RWPE2 (cell line): ENCODE results near the gene SRRM2.

Source experiments
- ATAC-seq: fragments of 200-7000 bp; cut with Tn5 transposase; 3 replicates; pipeline ENCODE4 v1.9.1; 2021; ENCODE audit warnings: low read depth
- DNase-seq: peaks from one replicate; pipeline ENCODE4 v3.0.0-alpha.2; 2020; ENCODE audit warnings: low spot score
- H3K27ac ChIP-seq: fragments of 450-650 bp; 2 replicates; pipeline ENCODE4 v1.5.1; 2017; ENCODE audit warnings: mild to moderate bottlenecking; ENCODE audit not compliant: poor library complexity, severe bottlenecking
- H3K27me3 ChIP-seq: fragments of 250-450 bp; sonication (Bioruptor Pico); 2 replicates; pipeline ENCODE4 v1.5.1; 2021; ENCODE audit warnings: mild to moderate bottlenecking, moderate library complexity; ENCODE audit not compliant: insufficient read depth, poor library complexity, severe bottlenecking
- H3K36me3 ChIP-seq: fragments of 250-450 bp; sonication (Bioruptor Pico); 2 replicates; pipeline ENCODE4 v1.5.1; 2020; ENCODE audit warnings: low read depth, mild to moderate bottlenecking, moderate library complexity
- H3K4me1 ChIP-seq: fragments of 250-450 bp; sonication (Bioruptor Pico); 2 replicates; pipeline ENCODE4 v1.5.1; 2021; ENCODE audit warnings: mild to moderate bottlenecking, moderate library complexity; ENCODE audit not compliant: insufficient read depth, poor library complexity, severe bottlenecking
- H3K4me3 ChIP-seq: fragments of 250-450 bp; sonication (Bioruptor Pico); 2 replicates; pipeline ENCODE4 v1.5.1; 2021; ENCODE audit warnings: mild to moderate bottlenecking, moderate library complexity; ENCODE audit not compliant: severe bottlenecking
- H3K9me3 ChIP-seq: fragments of 250-450 bp; sonication (Bioruptor Pico); 2 replicates; pipeline ENCODE4 v1.5.1; 2021; ENCODE audit warnings: mild to moderate bottlenecking, moderate library complexity; ENCODE audit not compliant: severe bottlenecking
- TF ChIP-seq, protein P1 (sequence below): fragments of 450-650 bp; IDR thresholded peaks from one replicate; pipeline ENCODE4 v1.5.1; 2017; ENCODE audit warnings: mild to moderate bottlenecking, moderate library complexity; ENCODE audit not compliant: poor library complexity, severe bottlenecking

The SRRM2 gene

DNA sequence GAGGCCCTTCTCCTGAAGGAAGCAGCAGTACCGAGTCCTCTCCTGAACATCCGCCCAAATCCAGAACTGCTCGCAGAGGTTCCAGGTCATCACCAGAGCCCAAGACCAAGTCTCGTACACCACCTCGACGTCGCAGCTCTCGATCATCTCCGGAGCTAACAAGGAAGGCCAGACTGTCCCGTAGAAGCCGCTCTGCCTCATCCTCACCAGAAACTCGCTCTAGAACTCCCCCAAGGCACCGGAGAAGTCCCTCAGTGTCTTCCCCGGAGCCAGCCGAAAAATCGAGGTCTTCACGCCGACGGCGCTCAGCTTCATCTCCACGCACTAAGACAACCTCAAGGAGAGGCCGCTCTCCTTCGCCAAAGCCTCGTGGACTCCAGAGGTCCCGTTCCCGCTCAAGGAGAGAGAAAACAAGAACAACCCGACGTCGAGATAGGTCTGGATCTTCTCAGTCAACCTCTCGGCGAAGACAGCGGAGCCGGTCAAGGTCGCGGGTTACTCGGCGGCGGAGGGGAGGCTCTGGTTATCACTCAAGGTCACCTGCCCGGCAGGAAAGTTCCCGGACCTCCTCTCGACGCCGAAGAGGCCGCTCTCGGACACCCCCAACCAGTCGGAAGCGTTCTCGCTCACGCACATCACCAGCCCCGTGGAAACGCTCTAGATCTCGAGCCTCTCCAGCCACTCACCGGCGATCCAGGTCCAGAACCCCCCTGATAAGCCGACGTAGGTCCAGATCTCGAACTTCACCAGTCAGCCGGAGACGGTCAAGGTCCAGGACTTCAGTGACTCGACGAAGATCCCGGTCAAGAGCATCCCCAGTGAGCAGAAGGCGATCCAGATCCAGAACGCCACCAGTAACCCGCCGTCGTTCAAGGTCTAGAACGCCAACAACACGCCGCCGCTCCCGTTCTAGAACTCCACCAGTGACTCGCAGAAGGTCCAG is 13.3 kb downstream of the SRRM2 start:
- H3K4me3 ChIP-seq = no peak overlapping the region
- no peaks in the 10 kb centered on the region for H3K9me3 ChIP-seq
- DNase-seq (no peak), ATAC-seq (no peak)
- peaks cover 100% of the 10 kb centered on the region for H3K36me3 ChIP-seq
- TF ChIP-seq, protein P1, sequence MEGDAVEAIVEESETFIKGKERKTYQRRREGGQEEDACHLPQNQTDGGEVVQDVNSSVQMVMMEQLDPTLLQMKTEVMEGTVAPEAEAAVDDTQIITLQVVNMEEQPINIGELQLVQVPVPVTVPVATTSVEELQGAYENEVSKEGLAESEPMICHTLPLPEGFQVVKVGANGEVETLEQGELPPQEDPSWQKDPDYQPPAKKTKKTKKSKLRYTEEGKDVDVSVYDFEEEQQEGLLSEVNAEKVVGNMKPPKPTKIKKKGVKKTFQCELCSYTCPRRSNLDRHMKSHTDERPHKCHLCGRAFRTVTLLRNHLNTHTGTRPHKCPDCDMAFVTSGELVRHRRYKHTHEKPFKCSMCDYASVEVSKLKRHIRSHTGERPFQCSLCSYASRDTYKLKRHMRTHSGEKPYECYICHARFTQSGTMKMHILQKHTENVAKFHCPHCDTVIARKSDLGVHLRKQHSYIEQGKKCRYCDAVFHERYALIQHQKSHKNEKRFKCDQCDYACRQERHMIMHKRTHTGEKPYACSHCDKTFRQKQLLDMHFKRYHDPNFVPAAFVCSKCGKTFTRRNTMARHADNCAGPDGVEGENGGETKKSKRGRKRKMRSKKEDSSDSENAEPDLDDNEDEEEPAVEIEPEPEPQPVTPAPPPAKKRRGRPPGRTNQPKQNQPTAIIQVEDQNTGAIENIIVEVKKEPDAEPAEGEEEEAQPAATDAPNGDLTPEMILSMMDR = no peak
- no peak overlapping the region for H3K27ac ChIP-seq
- H3K27me3 ChIP-seq = no peaks in the 10 kb centered on the region
- H3K4me1 ChIP-seq = peaks cover 30% of the 10 kb centered on the region

GRCh38 chr16:2766430-2767139 is 14.1 kb downstream of the SRRM2 start:
- H3K27ac ChIP-seq = no peak overlapping the region
- no peak overlapping the region for H3K4me3 ChIP-seq
- TF ChIP-seq, protein P1 = no peak
- H3K4me1 ChIP-seq = peaks cover 30% of the 10 kb centered on the region
- DNase-seq (no peak), ATAC-seq (no peak)
- peaks cover 100% of the 10 kb centered on the region for H3K36me3 ChIP-seq
- H3K27me3 ChIP-seq = no peaks in the 10 kb centered on the region
- no peaks in the 10 kb centered on the region for H3K9me3 ChIP-seq

GRCh38 chr16:2767140-2767731 is 14.8 kb downstream of the SRRM2 start:
- Histone ChIP-seq H3K9me3 (no peaks in the 10 kb centered on the region), H3K27ac (peak overlapping the region; percentile 88), H3K36me3 (peaks cover 100% of the 10 kb centered on the region), H3K4me3 (no peak overlapping the region), H3K4me1 (peaks cover 30% of the 10 kb centered on the region), H3K27me3 (no peaks in the 10 kb centered on the region)
- TF ChIP-seq, protein P1 = no peak
- ATAC-seq (no peak), DNase-seq (no peak)

DNA sequence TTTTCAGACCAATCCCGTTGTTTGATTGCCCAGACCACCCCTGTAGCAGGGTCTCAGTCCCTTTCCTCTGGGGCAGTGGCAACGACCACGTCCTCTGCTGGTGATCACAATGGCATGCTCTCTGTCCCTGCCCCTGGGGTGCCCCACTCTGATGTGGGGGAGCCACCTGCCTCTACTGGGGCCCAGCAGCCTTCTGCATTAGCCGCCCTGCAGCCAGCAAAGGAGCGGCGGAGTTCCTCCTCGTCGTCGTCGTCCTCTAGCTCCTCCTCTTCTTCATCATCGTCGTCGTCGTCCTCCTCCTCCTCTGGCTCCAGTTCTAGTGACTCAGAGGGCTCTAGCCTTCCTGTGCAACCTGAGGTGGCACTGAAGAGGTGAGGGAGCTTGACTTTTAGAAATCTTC is 15.5 kb downstream of the SRRM2 start:
- ATAC-seq (no peak; the same call in 2 of the 3 replicates), DNase-seq (no peak)
- no peak overlapping the region for H3K4me3 ChIP-seq
- H3K27me3 ChIP-seq = no peaks in the 10 kb centered on the region
- H3K27ac ChIP-seq = peak overlapping the region; percentile 88
- TF ChIP-seq, protein P1 = no peak
- peaks cover 32% of the 10 kb centered on the region for H3K4me1 ChIP-seq
- H3K36me3 ChIP-seq = peaks cover 96% of the 10 kb centered on the region
- H3K9me3 ChIP-seq = no peaks in the 10 kb centered on the region
